H1 (cell line): Measurements from ENCODE around the gene ORAI3. TPM values are rescaled to one million over a fixed set of nuclear protein-coding genes. Genes with fewer than 3 reads are reported as not detected.

Source experiments
- CTCF ChIA-PET: fragments of 300-600 bp; sonication (Branson Sonifier 250); formaldehyde crosslinking; loops from one replicate; lab custom pipeline; 2021; ENCODE audit not compliant: partially characterized antibody; lab: Charles Lee
- POLR2A ChIA-PET: fragments of 300-600 bp; sonication (Branson Sonifier 250); formaldehyde crosslinking; loops from one replicate; lab custom pipeline; 2021; ENCODE audit warnings: inconsistent platforms; ENCODE audit not compliant: partially characterized antibody; lab: Charles Lee
- DNase-seq, 2 experiments: peaks; one replicate each; pipeline versions ENCODE4 v3.0.0 to v3.0.0-alpha.2; 2010 to 2022; ENCODE audit warnings: low spot score in 2 of 2, low read depth in 1 of 2, mixed read lengths in 1 of 2
- FAIRE-seq: peaks from 2 replicates; lab custom pipeline; 2011; peaks lifted over from hg19 to GRCh38; lab: Jason Lieb, UNC
- H2AFZ ChIP-seq: 2 replicates; pipeline ENCODE4 v1.8.1; 2012; ENCODE audit warnings: low read length, inconsistent platforms
- H2AK5ac ChIP-seq: 2 replicates; pipeline ENCODE4 v1.6.1; 2013; ENCODE audit warnings: low read depth, low read length
- H2BK120ac ChIP-seq: replicated peaks from 2 replicates; pipeline ENCODE3; 2013; ENCODE audit warnings: low read depth, low read length, inconsistent platforms
- H2BK12ac ChIP-seq: 2 replicates; pipeline ENCODE4 v1.6.1; 2013; ENCODE audit warnings: low read depth, low read length
- H2BK15ac ChIP-seq: 2 replicates; pipeline ENCODE4 v1.6.1; 2013; ENCODE audit warnings: low read length
- H2BK20ac ChIP-seq: 2 replicates; pipeline ENCODE4 v1.6.1; 2013; ENCODE audit warnings: low read length
- H2BK5ac ChIP-seq: 2 replicates; pipeline ENCODE4 v1.6.1; 2013; ENCODE audit warnings: low read depth, low read length
- H3K14ac ChIP-seq: 2 replicates; pipeline ENCODE4 v1.6.1; 2013; ENCODE audit warnings: inconsistent platforms; ENCODE audit not compliant: insufficient read length
- H3K18ac ChIP-seq: 2 replicates; pipeline ENCODE4 v1.6.1; 2013; ENCODE audit warnings: low read length; ENCODE audit errors: extremely low read depth
- H3K23ac ChIP-seq: 2 replicates; pipeline ENCODE4 v1.6.1; 2013; ENCODE audit warnings: inconsistent platforms; ENCODE audit not compliant: insufficient read length
- H3K23me2 ChIP-seq: 2 replicates; pipeline ENCODE4 v1.6.1; 2013; ENCODE audit warnings: low read depth, low read length
- H3K27ac ChIP-seq: 2 replicates; pipeline ENCODE4 v1.6.1; 2011; ENCODE audit warnings: low read depth, low read length, inconsistent platforms
- H3K27me3 ChIP-seq, 4 experiments: replicated peaks in 1 of 4; 1 replicate in 1 of 4; 2 replicates in 3 of 4; pipeline versions ENCODE4 v1.6.1 to v1.8.1; 2011 to 2013; ENCODE audit warnings: low read length in 3 of 4, mild to moderate bottlenecking in 3 of 4, inconsistent platforms in 2 of 4, mixed read lengths in 2 of 4, moderate library complexity in 1 of 4; ENCODE audit not compliant: control insufficient read depth in 3 of 4, insufficient read depth in 3 of 4; ENCODE audit errors: extremely low read depth in 1 of 4
- H3K36me3 ChIP-seq, 4 experiments: 2 replicates each; pipeline versions ENCODE4 v1.6.1 to v1.8.1; 2011 to 2013; ENCODE audit warnings: mild to moderate bottlenecking in 4 of 4, low read length in 3 of 4, moderate library complexity in 2 of 4, control low read depth in 1 of 4, inconsistent platforms in 1 of 4; ENCODE audit not compliant: insufficient read depth in 4 of 4, control insufficient read depth in 2 of 4
- H3K4ac ChIP-seq: replicated peaks from 2 replicates; pipeline ENCODE3; 2013; ENCODE audit warnings: low read length, low read depth, mixed read lengths, inconsistent platforms; ENCODE audit not compliant: insufficient read length
- H3K4me1 ChIP-seq, 4 experiments: replicated peaks in 1 of 4; 1 replicate in 1 of 4; 2 replicates in 3 of 4; pipeline versions ENCODE4 v1.6.1 to v1.8.1; 2011 to 2013; ENCODE audit warnings: low read length in 3 of 4, inconsistent platforms in 2 of 4, mixed read lengths in 1 of 4; ENCODE audit not compliant: insufficient read depth in 4 of 4, control insufficient read depth in 3 of 4
- H3K4me2 ChIP-seq, 2 experiments: 2 replicates each; pipeline versions ENCODE4 v1.6.1 to v1.8.1; 2011 to 2013; ENCODE audit warnings: low read depth in 2 of 2, low read length in 2 of 2, control low read depth in 1 of 2, inconsistent platforms in 1 of 2, mild to moderate bottlenecking in 1 of 2; ENCODE audit not compliant: insufficient read depth in 1 of 2
- H3K4me3 ChIP-seq, 4 experiments: fragments of 200-600, 300-600 bp in 1 of 4; sonication (generic), shearing (Covaris generic), sonication (Bioruptor Twin) in 1 of 4; 2 replicates each; pipeline versions ENCODE4 v1.5.1 to v1.8.1; 2011 to 2016; ENCODE audit warnings: low read length in 4 of 4, low read depth in 3 of 4, control low read depth in 2 of 4, inconsistent platforms in 2 of 4, mild to moderate bottlenecking in 2 of 4, mixed read lengths in 1 of 4, moderate library complexity in 1 of 4; ENCODE audit not compliant: insufficient read depth in 2 of 4; ENCODE audit errors: extremely low read depth in 1 of 4
- H3K56ac ChIP-seq: replicated peaks from 2 replicates; pipeline ENCODE3; 2013; ENCODE audit warnings: low read depth, mild to moderate bottlenecking, mixed read lengths, low read length, inconsistent platforms; ENCODE audit not compliant: insufficient read length
- H3K79me1 ChIP-seq: 2 replicates; pipeline ENCODE4 v1.6.1; 2013; ENCODE audit warnings: low read depth, low read length, control low read depth
- H3K79me2 ChIP-seq, 2 experiments: 2 replicates each; pipeline versions ENCODE4 v1.6.1 to v1.8.1; 2012 to 2013; ENCODE audit warnings: low read length in 2 of 2, mild to moderate bottlenecking in 2 of 2, inconsistent platforms in 1 of 2; ENCODE audit not compliant: insufficient read depth in 2 of 2, control insufficient read depth in 1 of 2
- H3K9ac ChIP-seq, 4 experiments: replicated peaks in 1 of 4; 1 replicate in 1 of 4; 2 replicates in 3 of 4; pipeline versions ENCODE4 v1.6.1 to v1.8.1; 2011 to 2013; ENCODE audit warnings: low read depth in 3 of 4, low read length in 3 of 4, control low read depth in 2 of 4, mild to moderate bottlenecking in 2 of 4, moderate library complexity in 2 of 4, inconsistent platforms in 1 of 4; ENCODE audit errors: extremely low read depth in 1 of 4
- H3K9me3 ChIP-seq, 2 experiments: 2 replicates each; pipeline versions ENCODE4 v1.6.1 to v1.8.1; 2012 to 2013; ENCODE audit warnings: mild to moderate bottlenecking in 2 of 2, moderate library complexity in 2 of 2, control low read depth in 1 of 2, inconsistent platforms in 1 of 2, low read depth in 1 of 2, low read length in 1 of 2, mixed read lengths in 1 of 2; ENCODE audit not compliant: insufficient read depth in 2 of 2
- H4K20me1 ChIP-seq, 2 experiments: replicated peaks in 1 of 2; 2 replicates each; pipeline versions ENCODE3 to v1.8.1; 2011 to 2013; ENCODE audit warnings: inconsistent platforms in 2 of 2, low read length in 2 of 2, mild to moderate bottlenecking in 1 of 2; ENCODE audit not compliant: insufficient read depth in 2 of 2, control insufficient read depth in 1 of 2
- H4K5ac ChIP-seq: 2 replicates; pipeline ENCODE4 v1.6.1; 2013; ENCODE audit warnings: low read length, low read depth, mixed read lengths, inconsistent platforms; ENCODE audit not compliant: insufficient read length
- H4K8ac ChIP-seq: 2 replicates; pipeline ENCODE4 v1.8.0; 2013; ENCODE audit warnings: mild to moderate bottlenecking, moderate library complexity, low read length, inconsistent platforms; ENCODE audit not compliant: insufficient read depth; ENCODE audit errors: extremely low read depth
- H4K91ac ChIP-seq: replicated peaks from 2 replicates; pipeline ENCODE3; 2013; ENCODE audit warnings: low read length, mixed read lengths, inconsistent platforms; ENCODE audit not compliant: insufficient read length
- CBX8 ChIP-seq: fragments of 300-800, 300-1000 bp; sonication (generic); IDR thresholded peaks from 2 replicates; pipeline ENCODE4 v1.7.1; 2016; ENCODE audit warnings: low read depth, low read length, borderline replicate concordance
- CTBP2 ChIP-seq: IDR thresholded peaks from 2 replicates; pipeline ENCODE4 v1.7.0; 2011; ENCODE audit warnings: borderline replicate concordance, mild to moderate bottlenecking, moderate library complexity, mixed read lengths, low read length; ENCODE audit not compliant: insufficient read depth, insufficient read length
- EGR1 ChIP-seq: IDR thresholded peaks from 2 replicates; pipeline ENCODE4 v1.6.1; 2011; ENCODE audit warnings: low read depth, low read length, borderline replicate concordance
- EZH2 ChIP-seq: fragments of 200-600 bp; sonication (generic); IDR thresholded peaks from 2 replicates; pipeline ENCODE4 v1.7.1; 2012; ENCODE audit warnings: low read depth, mild to moderate bottlenecking, moderate library complexity, low read length, inconsistent platforms; ENCODE audit not compliant: severe bottlenecking
- GTF2F1 ChIP-seq: IDR thresholded peaks from 2 replicates; pipeline ENCODE4 v1.6.1; 2012; ENCODE audit warnings: low read depth, low read length, improper control_type of control experiment, borderline replicate concordance
- JUN ChIP-seq: IDR thresholded peaks from 2 replicates; pipeline ENCODE4 v1.6.1; 2011; ENCODE audit warnings: low read depth, mild to moderate bottlenecking, improper control_type of control experiment, low read length
- POU5F1 ChIP-seq: IDR thresholded peaks from 2 replicates; pipeline ENCODE4 v1.6.1; 2011; ENCODE audit warnings: low read depth, mild to moderate bottlenecking, low read length, moderate library complexity
- SIN3A ChIP-seq, 2 experiments: IDR thresholded peaks in 1 of 2; conservative IDR thresholded peaks in 1 of 2; 2 replicates each; pipeline ENCODE4 v1.6.1; 2011 to 2012; ENCODE audit warnings: low read length in 2 of 2, improper control_type of control experiment in 1 of 2, low read depth in 1 of 2, mild to moderate bottlenecking in 1 of 2
- SP2 ChIP-seq: IDR thresholded peaks from 2 replicates; pipeline ENCODE4 v1.6.1; 2012; ENCODE audit warnings: mild to moderate bottlenecking, low read length, inconsistent platforms
- TAF1 ChIP-seq: IDR thresholded peaks from 2 replicates; pipeline ENCODE4 v1.6.1; 2011; ENCODE audit warnings: mild to moderate bottlenecking, low read depth, low read length
- TEAD4 ChIP-seq: IDR thresholded peaks from 2 replicates; pipeline ENCODE4 v1.6.1; 2012; ENCODE audit warnings: low read depth, low read length, inconsistent platforms, mixed read lengths
- WGBS, 2 experiments: shearing (Covaris generic) in 1 of 2; methylation state at CpG; one replicate each; pipeline versions ENCODE4 v1.1.6 to v1.1.7; 2013 to 2015; ENCODE audit warnings: low lambda C conversion rate in 2 of 2, mixed read lengths in 2 of 2, inconsistent platforms in 1 of 2, low coverage in 1 of 2, missing lambda C conversion rate in 1 of 2; ENCODE audit not compliant: insufficient replicate concordance in 2 of 2, insufficient coverage in 1 of 2, insufficient read length in 1 of 2; ENCODE audit errors: extremely low coverage in 1 of 2, missing lambda C conversion rate in 1 of 2; 5-methylcytosine and 5-hydroxymethylcytosine counted together
- polyA plus RNA-seq, 7 experiments: library from polyadenylated mRNA; depleted of rRNA in 3 of 7; stranded (reverse) in 5 of 7; unstranded in 2 of 7; fragments of >200 nt in 5 of 7; fragments of 200-250 nt in 2 of 7; gene quantifications; 1 replicate in 5 of 7; 2 replicates in 1 of 7; 4 replicates in 1 of 7; pipeline versions ENCODE4 v1.2.1 to v1.2.3, GENCODE V29; 2011 to 2013; ENCODE audit warnings: missing spikeins in 2 of 7, mixed read lengths in 2 of 7
- total RNA-seq: library from RNA; stranded (reverse); fragmentation: NEBNext Ultra II Directional; extraction: Animal tissue kit (Norgen Biotek cat#: 25700); gene quantifications from 2 replicates; pipeline ENCODE4 v1.2.1, GENCODE V29; 2021

The ORAI3 gene
- total and polyA plus RNA-seq, 2 of the 8 experiments (the other 6 are each of a cell fraction or from before 2014, with no cell fraction given): 8.7 to 24.5 TPM

GRCh38 chr16:30986129-30986991 lies 37.5 kb downstream of the ORAI3 start:
- no peak overlapping the region; the same call in 1 of the 2 replicates for H2BK12ac ChIP-seq
- no peak overlapping the region for H2AK5ac ChIP-seq
- H3K4ac ChIP-seq: no peak overlapping the region
- no peak overlapping the region for H4K91ac ChIP-seq
- H2BK120ac ChIP-seq: no peak overlapping the region
- no peaks in the 10 kb centered on the region; a peak in 1 of 7 replicates for H3K27me3 ChIP-seq
- WGBS, 2 experiments: 94% methylated on average over 27 of the region's 29 CpGs; no CpG with 5 or more reads in 1 of the 2 experiments
- no peak overlapping the region for H3K4me3 ChIP-seq
- no peak overlapping the region for H2AFZ ChIP-seq
- POLR2A ChIA-PET: interaction anchor here (0.6 to 5.9 kb wide), 22 partner anchors 9 to 1013 kb away, joined by 3 to 45 read pairs (median 5); partner anchors contain the start of genes KAT8, TAOK2, ZNF646 and ZNF668
- no peak overlapping the region for H3K9ac ChIP-seq
- no peak overlapping the region for H3K56ac ChIP-seq
- H2BK20ac ChIP-seq: no peak overlapping the region
- H4K8ac ChIP-seq: peak overlapping the region; percentile 43; the same call in 1 of the 2 replicates
- peaks cover 4 to 8% (median 6%) of the 10 kb centered on the region in 4 experiments; a peak in 4 of 8 replicates for H3K36me3 ChIP-seq
- no peak overlapping the region for H3K14ac ChIP-seq
- H3K27ac ChIP-seq: no peak overlapping the region
- DNase-seq: no peak
- H3K23ac ChIP-seq: no peak overlapping the region
- H3K4me1 ChIP-seq: peaks cover 0 to 5% (median 2%) of the 10 kb centered on the region in 4 experiments; a peak in 4 of 7 replicates
- no peak for FAIRE-seq
- H2BK15ac ChIP-seq: no peak overlapping the region
- H3K23me2 ChIP-seq: peaks cover 3% of the 10 kb centered on the region; the same call in 1 of the 2 replicates
- H3K18ac ChIP-seq: no peak overlapping the region; the same call in 1 of the 2 replicates
- no peaks in the 10 kb centered on the region for H3K79me1 ChIP-seq
- H2BK5ac ChIP-seq: 0 out of 2 replicates have a peak overlapping the region, but pooled peaks have one; percentile 35
- H3K79me2 ChIP-seq: no peaks in the 10 kb centered on the region
- H4K20me1 ChIP-seq: peaks cover 0 to 11% of the 10 kb centered on the region in 2 experiments
- no peaks in the 10 kb centered on the region for H3K9me3 ChIP-seq
- no peak overlapping the region for H3K4me2 ChIP-seq
- CTCF ChIA-PET: interaction anchor here (0.7 to 5.5 kb wide), 35 partner anchors 10 to 882 kb away, joined by 3 to 39 read pairs (median 7); partner anchors contain the start of genes KAT8, PRSS8, STX4 and ZNF646
- H4K5ac ChIP-seq: no peak overlapping the region
- TF ChIP-seq POU5F1: no peak
- no peak for TF ChIP-seq JUN
- no peak for TF ChIP-seq CBX8
- no peak for TF ChIP-seq GTF2F1
- TF ChIP-seq SP2: no peak
- no peak for TF ChIP-seq EZH2
- no peak for TF ChIP-seq TEAD4
- no peak for TF ChIP-seq SIN3A (conservative IDR thresholded peaks at IDR 0.05 in 1 of 2, IDR thresholded peaks at IDR 0.05 in 1 of 2; ENCODE audit: low read depth in 1 of 2, low read length in 2 of 2)
- no peak for TF ChIP-seq TAF1
- TF ChIP-seq CTBP2: no peak
- no peak for TF ChIP-seq EGR1
